SJSA1 (cell line): ENCODE measurements around the gene TBC1D22A. TPM values are rescaled to one million over a fixed set of nuclear protein-coding genes. Genes with fewer than 3 reads are reported as not detected.

Experiments used
- DNase-seq, 2 experiments: peaks; one replicate each; pipeline ENCODE4 v3.0.0-alpha.2; 2015 to 2020; ENCODE audit warnings: low spot score in 2 of 2, low read depth in 1 of 2
- H3K27ac ChIP-seq: fragments of 250-450 bp; sonication (Bioruptor Pico); 2 replicates; pipeline ENCODE4 v1.5.1; 2020; ENCODE audit warnings: mild to moderate bottlenecking, moderate library complexity
- H3K27me3 ChIP-seq: fragments of 250-450 bp; sonication (Bioruptor Pico); replicated peaks from 2 replicates; pipeline ENCODE4 v1.5.1; 2020; ENCODE audit warnings: mild to moderate bottlenecking, moderate library complexity
- H3K36me3 ChIP-seq: fragments of 250-450 bp; sonication (Bioruptor Pico); 2 replicates; pipeline ENCODE4 v1.5.1; 2020; ENCODE audit warnings: mild to moderate bottlenecking
- H3K4me1 ChIP-seq: fragments of 250-450 bp; sonication (Bioruptor Pico); replicated peaks from 2 replicates; pipeline ENCODE4 v1.6.1; 2021; ENCODE audit warnings: mild to moderate bottlenecking
- H3K4me3 ChIP-seq: fragments of 250-450 bp; sonication (Bioruptor Pico); 2 replicates; pipeline ENCODE4 v1.5.1; 2020; ENCODE audit warnings: mild to moderate bottlenecking
- H3K9me3 ChIP-seq: fragments of 250-450 bp; sonication (Bioruptor Pico); replicated peaks from 2 replicates; pipeline ENCODE4 v1.5.1; 2020; ENCODE audit warnings: mild to moderate bottlenecking
- total RNA-seq: library from RNA; depleted of rRNA; stranded (reverse); fragments of >200 nt; shearing (Covaris generic); gene quantifications from 2 replicates; pipeline ENCODE4 v1.2.3, GENCODE V29; 2014

Gene TBC1D22A
- total RNA-seq, 1 experiment from 2014 or later = 10.5 TPM

- no peaks in the 10 kb centered on the region for H3K27me3 ChIP-seq
- H3K4me3 ChIP-seq = no peak overlapping the region
Measured at GRCh38 chr22:47093720-47094119, 331.3 kb downstream of the TBC1D22A start.

DNA sequence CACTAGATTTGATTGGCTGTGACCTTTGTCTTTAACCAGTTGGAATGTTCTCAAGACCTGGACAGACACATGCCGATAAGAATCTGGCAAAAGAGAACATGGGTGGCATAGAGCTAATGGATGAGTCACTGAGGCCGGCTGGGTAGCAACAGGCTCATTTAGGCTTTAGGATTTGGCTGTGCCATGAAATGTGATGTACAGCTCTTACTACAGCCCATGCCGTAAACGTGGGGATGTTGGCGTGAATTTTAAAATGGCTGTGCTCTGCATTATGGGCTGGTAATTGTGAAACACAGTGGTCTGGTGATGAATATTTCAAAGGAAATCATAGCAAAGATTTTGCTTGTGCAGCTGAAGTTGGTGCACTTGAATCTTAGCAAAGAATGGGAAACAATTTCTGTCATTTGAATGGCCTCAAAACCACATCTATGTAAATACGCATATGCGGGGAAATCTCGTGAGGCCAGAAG is 332.4 kb downstream of the TBC1D22A start:
- Histone ChIP-seq H3K27me3 (no peaks in the 10 kb centered on the region), H3K9me3 (0 out of 2 replicates have a peak, but pooled peaks cover 10% of the 10 kb centered on the region), H3K4me3 (no peak overlapping the region), H3K27ac (peak overlapping the region; percentile 41), H3K36me3 (peaks cover 6% of the 10 kb centered on the region; the same call in 1 of the 2 replicates), H3K4me1 (peaks cover 38% of the 10 kb centered on the region)
- DNase-seq = peak; percentile 73

More at GRCh38 chr22:47093720-47094119, 331.3 kb downstream of the TBC1D22A start:
- no peak for DNase-seq
- peaks cover 6% of the 10 kb centered on the region; the same call in 1 of the 2 replicates for H3K36me3 ChIP-seq
- peaks cover 38% of the 10 kb centered on the region for H3K4me1 ChIP-seq
- H3K27ac ChIP-seq = peak overlapping the region; percentile 41; the same call in 1 of the 2 replicates
- H3K9me3 ChIP-seq = 0 out of 2 replicates have a peak, but pooled peaks cover 10% of the 10 kb centered on the region

DNA sequence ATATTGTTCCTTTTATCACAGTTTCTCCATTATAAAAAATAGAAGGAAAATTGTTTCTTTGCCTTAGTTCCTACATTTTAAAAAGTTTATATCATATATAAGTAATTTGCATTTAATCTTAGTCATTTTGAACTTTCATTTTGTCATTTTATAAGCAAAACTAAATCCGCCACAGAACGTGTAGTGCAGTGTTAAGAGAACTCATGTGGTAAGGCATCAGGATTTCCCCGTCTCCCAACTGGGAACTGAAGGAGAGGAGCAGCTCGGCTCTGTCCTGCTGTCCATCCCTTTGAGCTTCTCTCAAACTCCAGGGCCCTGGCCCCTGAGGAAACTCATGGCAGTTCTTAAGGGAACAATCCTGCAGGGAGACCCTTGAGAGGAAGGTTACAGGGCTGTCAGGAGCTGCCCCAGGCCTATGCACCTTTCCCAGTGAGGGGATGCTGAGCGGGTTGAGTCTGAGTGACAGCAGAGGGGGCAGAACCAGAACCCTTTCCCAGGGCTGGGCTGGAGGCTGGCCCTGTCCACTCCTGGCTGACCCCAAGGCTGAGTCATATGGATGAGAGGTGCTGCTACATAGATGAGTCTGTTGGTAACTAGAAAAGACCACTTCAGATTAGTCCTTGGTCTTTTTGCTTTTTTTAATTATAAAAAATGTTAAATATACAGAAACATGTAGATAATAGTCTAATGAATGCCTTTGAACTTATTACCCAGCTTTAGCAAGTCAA is 333.1 kb downstream of the TBC1D22A start:
- Histone ChIP-seq H3K9me3 (0 out of 2 replicates have a peak, but pooled peaks cover 10% of the 10 kb centered on the region), H3K36me3 (peaks cover 6% of the 10 kb centered on the region; the same call in 1 of the 2 replicates), H3K27me3 (no peaks in the 10 kb centered on the region), H3K4me1 (peaks cover 36% of the 10 kb centered on the region), H3K27ac (peak overlapping the region; percentile 40; the same call in 1 of the 2 replicates), H3K4me3 (no peak overlapping the region)
- DNase-seq = peak in 1 of 2 experiments; percentile 22

- Histone ChIP-seq H3K27me3 (no peaks in the 10 kb centered on the region), H3K36me3 (peaks cover 6% of the 10 kb centered on the region; the same call in 1 of the 2 replicates), H3K27ac (no peak overlapping the region), H3K4me3 (no peak overlapping the region), H3K4me1 (peaks cover 27% of the 10 kb centered on the region), H3K9me3 (0 out of 2 replicates have a peak, but pooled peaks cover 10% of the 10 kb centered on the region)
- no peak for DNase-seq
Measured at GRCh38 chr22:47098121-47098520, 335.7 kb downstream of the TBC1D22A start.

- no peak for DNase-seq
- H3K4me1 ChIP-seq = peaks cover 26% of the 10 kb centered on the region
- H3K27ac ChIP-seq = no peak overlapping the region
- H3K27me3 ChIP-seq = no peaks in the 10 kb centered on the region
- peaks cover 5% of the 10 kb centered on the region; the same call in 1 of the 2 replicates for H3K36me3 ChIP-seq
- no peak overlapping the region for H3K4me3 ChIP-seq
- 0 out of 2 replicates have a peak, but pooled peaks cover 9% of the 10 kb centered on the region for H3K9me3 ChIP-seq
Measured at GRCh38 chr22:47098554-47098953, 336.1 kb downstream of the TBC1D22A start.

DNA sequence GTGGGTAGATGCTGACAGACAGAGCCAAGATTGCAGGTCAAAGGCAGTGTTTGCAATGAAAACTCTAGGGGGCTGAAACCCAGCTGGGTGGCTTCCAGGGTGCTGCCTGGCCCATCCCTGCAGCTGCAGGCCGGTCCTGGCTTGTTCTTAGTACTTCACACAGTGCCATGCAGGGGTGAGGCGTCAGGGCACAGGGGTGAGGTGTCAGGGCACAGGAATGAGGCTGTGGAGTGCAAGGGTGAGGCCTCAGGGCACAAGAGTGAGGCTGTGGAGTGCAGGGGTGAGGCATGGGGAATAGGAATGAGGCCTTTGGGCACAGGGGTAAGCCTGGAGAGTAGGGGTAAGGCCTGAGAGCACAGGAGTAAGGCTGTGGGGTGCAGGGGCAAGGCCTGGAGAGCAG is 337.6 kb downstream of the TBC1D22A start:
- Histone ChIP-seq H3K4me1 (peaks cover 14% of the 10 kb centered on the region), H3K9me3 (no peaks in the 10 kb centered on the region), H3K36me3 (no peaks in the 10 kb centered on the region)

GRCh38 chr22:47100646-47101200 is 338.3 kb downstream of the TBC1D22A start:
- no peak for DNase-seq

More for the DNA sequence above, 337.6 kb downstream of the TBC1D22A start:
- Histone ChIP-seq H3K27ac (no peak overlapping the region), H3K4me3 (no peak overlapping the region), H3K27me3 (no peaks in the 10 kb centered on the region)
- DNase-seq = no peak

DNA sequence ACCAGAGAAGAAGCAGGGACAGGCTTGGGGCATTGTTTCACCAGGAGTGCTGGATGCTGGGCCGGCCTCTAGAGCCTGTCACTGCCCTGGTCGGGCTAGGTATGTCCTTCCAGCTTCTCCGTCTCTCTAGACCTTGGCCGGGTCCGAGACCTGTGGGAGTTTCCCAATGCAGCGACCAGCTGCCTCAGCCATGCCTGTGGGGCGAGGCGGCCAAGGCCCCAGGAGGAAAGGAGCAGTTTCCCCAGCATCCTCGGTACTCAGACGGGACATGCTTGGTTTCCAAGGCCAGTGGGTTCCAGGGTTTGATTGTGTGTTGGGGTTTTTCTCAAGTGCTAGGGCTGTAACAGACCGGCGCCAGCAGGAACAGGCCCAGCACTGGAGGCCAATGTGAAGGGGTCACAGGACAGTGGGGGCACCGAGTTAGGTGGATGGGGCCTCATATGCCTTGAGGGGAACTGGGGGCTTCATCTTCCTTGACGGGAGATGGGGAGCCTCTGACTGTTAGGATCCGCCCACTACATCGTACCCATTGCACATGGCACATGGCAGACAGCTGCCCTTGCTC is 339.0 kb downstream of the TBC1D22A start:
- Histone ChIP-seq H3K4me1 (peaks cover under 1% of the 10 kb centered on the region; the same call in 1 of the 2 replicates), H3K4me3 (no peak overlapping the region), H3K36me3 (no peaks in the 10 kb centered on the region), H3K27ac (no peak overlapping the region), H3K27me3 (no peaks in the 10 kb centered on the region), H3K9me3 (no peaks in the 10 kb centered on the region)
- no peak for DNase-seq

More at GRCh38 chr22:47100646-47101200, 338.3 kb downstream of the TBC1D22A start:
- H3K4me3 ChIP-seq = no peak overlapping the region
- H3K27me3 ChIP-seq = no peaks in the 10 kb centered on the region
- H3K27ac ChIP-seq = no peak overlapping the region
- H3K9me3 ChIP-seq = no peaks in the 10 kb centered on the region
- H3K36me3 ChIP-seq = no peaks in the 10 kb centered on the region
- H3K4me1 ChIP-seq = peaks cover 7% of the 10 kb centered on the region

DNA sequence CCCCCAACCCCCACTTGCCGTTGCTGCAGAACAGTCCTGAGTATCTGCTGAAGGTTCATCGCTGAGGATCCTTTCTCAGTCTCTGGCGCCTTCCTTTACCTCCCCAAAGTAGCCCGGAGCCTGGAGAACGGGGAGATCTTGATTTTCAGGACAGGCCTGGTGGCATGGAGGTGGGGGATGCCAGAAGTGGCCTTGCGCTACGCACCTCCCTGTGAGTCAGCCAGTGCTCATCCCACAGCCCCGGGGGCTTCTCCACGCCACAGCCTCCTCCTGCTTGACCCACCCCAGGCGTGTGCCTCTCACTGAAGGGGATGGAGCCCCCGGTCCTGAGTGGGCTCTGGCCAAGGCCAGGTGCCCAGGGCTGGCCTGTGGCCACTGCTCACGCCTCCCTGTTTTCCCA is 339.6 kb downstream of the TBC1D22A start:
- no peak overlapping the region for H3K27ac ChIP-seq
- no peaks in the 10 kb centered on the region for H3K36me3 ChIP-seq
- H3K4me1 ChIP-seq = peaks cover 3% of the 10 kb centered on the region
- no peaks in the 10 kb centered on the region for H3K9me3 ChIP-seq
- no peak for DNase-seq
- no peaks in the 10 kb centered on the region for H3K27me3 ChIP-seq
- no peak overlapping the region for H3K4me3 ChIP-seq

GRCh38 chr22:47102648-47103047 is 340.2 kb downstream of the TBC1D22A start:
- no peak overlapping the region for H3K4me3 ChIP-seq
- no peaks in the 10 kb centered on the region for H3K27me3 ChIP-seq
- no peaks in the 10 kb centered on the region for H3K9me3 ChIP-seq
- H3K27ac ChIP-seq = no peak overlapping the region
- DNase-seq = no peak
- peaks cover 8% of the 10 kb centered on the region for H3K4me1 ChIP-seq
- H3K36me3 ChIP-seq = no peaks in the 10 kb centered on the region

GRCh38 chr22:47105085-47105484 is 342.6 kb downstream of the TBC1D22A start:
- no peak for DNase-seq
- H3K4me1 ChIP-seq = peaks cover 15% of the 10 kb centered on the region

GRCh38 chr22:47106806-47107205 is 344.4 kb downstream of the TBC1D22A start:
- H3K27me3 ChIP-seq = no peaks in the 10 kb centered on the region
- H3K9me3 ChIP-seq = no peaks in the 10 kb centered on the region
- DNase-seq = no peak
- peak overlapping the region; percentile 48 for H3K27ac ChIP-seq
- peaks cover 15% of the 10 kb centered on the region for H3K4me1 ChIP-seq
- no peak overlapping the region for H3K4me3 ChIP-seq
- no peaks in the 10 kb centered on the region for H3K36me3 ChIP-seq

More at GRCh38 chr22:47105085-47105484, 342.6 kb downstream of the TBC1D22A start:
- H3K4me3 ChIP-seq = no peak overlapping the region
- H3K9me3 ChIP-seq = no peaks in the 10 kb centered on the region
- H3K27me3 ChIP-seq = no peaks in the 10 kb centered on the region
- no peaks in the 10 kb centered on the region for H3K36me3 ChIP-seq
- no peak overlapping the region for H3K27ac ChIP-seq

DNA sequence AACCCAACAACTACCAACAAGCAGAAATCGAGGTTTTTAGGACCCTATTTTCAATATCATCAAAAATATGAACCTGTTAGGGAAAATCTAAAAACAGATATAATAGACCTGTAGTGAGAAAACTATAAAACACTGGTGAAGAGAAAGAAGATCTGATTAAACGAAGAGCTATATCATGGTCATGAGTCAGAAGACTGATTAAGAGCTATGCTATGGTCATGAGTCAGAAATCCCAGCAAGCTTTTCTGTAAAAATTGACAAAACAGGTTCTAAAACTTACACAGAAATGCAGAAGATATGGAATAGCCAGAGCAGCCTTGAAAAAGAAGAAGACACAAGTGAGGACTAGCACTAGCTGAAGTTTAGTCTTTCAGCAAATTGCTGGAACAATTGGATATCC is 345.0 kb downstream of the TBC1D22A start:
- peak in 1 of 2 experiments; percentile 36 for DNase-seq
- Histone ChIP-seq H3K4me1 (peaks cover 15% of the 10 kb centered on the region), H3K27me3 (no peaks in the 10 kb centered on the region), H3K4me3 (no peak overlapping the region), H3K27ac (peak overlapping the region; percentile 48), H3K36me3 (no peaks in the 10 kb centered on the region), H3K9me3 (no peaks in the 10 kb centered on the region)
